K562 (cell line): ENCODE measurements around the gene ZSCAN12. TPM values are rescaled to one million over a fixed set of nuclear protein-coding genes. Genes with fewer than 3 reads are reported as not detected.
A peak's percentile ranks its signal among the peaks of the same experiment; 100 is the strongest.

Experiments used
- ATAC-seq: fragments of 200-7000 bp; cut with Tn5 transposase; 3 replicates; pipeline ENCODE4 v1.9.1; 2020; ENCODE audit warnings: moderate library complexity
- BruUV-seq: library from RNA; stranded (reverse); fragments of 400-500 nt; replicated peaks from 2 replicates; lab custom pipeline; 2021; lab: Mats Ljungman, UMichigan
- CTCF ChIA-PET: fragments of 300-600 bp; formaldehyde crosslinking; extraction: SDS; loops from one replicate; lab custom pipeline; 2021; ENCODE audit warnings: low intra/inter-chr PET ratio; lab: Yijun Ruan, JAX
- POLR2A ChIA-PET: fragments of 300-600, 350-650 bp; sonication (Branson Sonifier 250); formaldehyde crosslinking; extraction: SDS; loops from one replicate; lab custom pipeline; 2021; ENCODE audit warnings: antibody characterized with exemption, inconsistent platforms; lab: Yijun Ruan, JAX
- DNase-seq, 4 experiments: peaks; one replicate each; pipeline versions ENCODE4 v3.0.0 to v3.0.0-alpha.2; 2011 to 2018; ENCODE audit warnings: low spot score in 3 of 4, mixed read lengths in 3 of 4; ENCODE audit errors: extremely low read depth in 1 of 4
- FAIRE-seq: peaks from 2 replicates; lab custom pipeline; 2011; peaks lifted over from hg19 to GRCh38; lab: Jason Lieb, UNC
- H2AFZ ChIP-seq: 2 replicates; pipeline ENCODE4 v1.6.0; 2011; ENCODE audit warnings: low read depth, low read length, control low read depth, inconsistent platforms
- H3K27ac ChIP-seq: fragments of 200-600 bp; 3 replicates; pipeline ENCODE4 v1.8.0; 2011; ENCODE audit warnings: low read depth, mild to moderate bottlenecking, control low read depth, inconsistent platforms, low read length, moderate library complexity, mixed read lengths; ENCODE audit errors: extremely low read depth
- H3K27me3 ChIP-seq, 2 experiments: fragments of 300-600 bp in 1 of 2; 2 replicates in 1 of 2; 3 replicates in 1 of 2; pipeline versions ENCODE4 v1.6.0 to v1.8.0; 2011; ENCODE audit warnings: inconsistent platforms in 2 of 2, low read length in 2 of 2, mild to moderate bottlenecking in 1 of 2, mixed read lengths in 1 of 2, moderate library complexity in 1 of 2; ENCODE audit not compliant: control insufficient read depth in 2 of 2, insufficient read depth in 2 of 2
- H3K36me3 ChIP-seq: fragments of 300-600 bp; 3 replicates; pipeline ENCODE4 v1.8.0; 2011; ENCODE audit warnings: mild to moderate bottlenecking, low read length, inconsistent platforms; ENCODE audit not compliant: control insufficient read depth, insufficient read depth
- H3K4me1 ChIP-seq, 2 experiments: fragments of 200-600 bp in 1 of 2; replicated peaks in 1 of 2; 2 replicates in 1 of 2; 3 replicates in 1 of 2; pipeline versions ENCODE4 v1.5.1 to v1.8.0; 2011; ENCODE audit warnings: inconsistent platforms in 2 of 2, low read length in 2 of 2, mild to moderate bottlenecking in 1 of 2, mixed read lengths in 1 of 2, moderate library complexity in 1 of 2; ENCODE audit not compliant: control insufficient read depth in 2 of 2, insufficient read depth in 2 of 2
- H3K4me2 ChIP-seq: 2 replicates; pipeline ENCODE4 v1.6.1; 2011; ENCODE audit warnings: low read length, control low read depth, inconsistent platforms, mixed read lengths; ENCODE audit not compliant: insufficient read depth
- H3K4me3 ChIP-seq: fragments of 200-600 bp; sonication (generic), shearing (Covaris generic); 2 replicates; pipeline ENCODE4 v1.5.1; 2016; ENCODE audit warnings: control low read depth, inconsistent platforms
- H3K79me2 ChIP-seq: fragments of 200-600 bp; 3 replicates; pipeline ENCODE4 v1.8.0; 2011; ENCODE audit warnings: low read length, inconsistent platforms; ENCODE audit not compliant: control insufficient read depth, insufficient read depth
- H3K9ac ChIP-seq, 2 experiments: 2 replicates each; pipeline versions ENCODE4 v1.6.0 to v1.6.1; 2011; ENCODE audit warnings: low read depth in 2 of 2, low read length in 2 of 2, control low read depth in 1 of 2, inconsistent platforms in 1 of 2, mild to moderate bottlenecking in 1 of 2, mixed read lengths in 1 of 2; ENCODE audit not compliant: insufficient read depth in 1 of 2
- H3K9me1 ChIP-seq: one replicate; pipeline ENCODE4 v1.6.0; 2011; ENCODE audit warnings: inconsistent platforms, mild to moderate bottlenecking, low read length, moderate library complexity; ENCODE audit not compliant: control insufficient read depth, insufficient read depth
- H3K9me3 ChIP-seq: replicated peaks from 2 replicates; pipeline ENCODE4 v1.5.1; 2011; ENCODE audit warnings: low read depth, low read length, inconsistent platforms; ENCODE audit not compliant: control insufficient read depth, insufficient read depth
- H4K20me1 ChIP-seq: replicated peaks from 2 replicates; pipeline ENCODE4 v1.6.1; 2011; ENCODE audit warnings: low read length, inconsistent platforms, mixed read lengths; ENCODE audit not compliant: control insufficient read depth, insufficient read depth
- ARHGAP35 ChIP-seq: fragments of 450-650 bp; IDR thresholded peaks from 2 replicates; pipeline ENCODE4 v1.6.1; 2018; ENCODE audit not compliant: partially characterized antibody
- CBX3 ChIP-seq, 2 experiments: IDR thresholded peaks; 1 replicate in 1 of 2; 2 replicates in 1 of 2; pipeline ENCODE4 v1.6.1; 2012; ENCODE audit warnings: inconsistent platforms in 2 of 2, low read length in 2 of 2, borderline replicate concordance in 1 of 2, control low read depth in 1 of 2
- CBX8 ChIP-seq: fragments of 200-600 bp; sonication (generic); IDR thresholded peaks from 2 replicates; pipeline ENCODE4 v1.6.1; 2012; ENCODE audit warnings: borderline replicate concordance, mixed run types, low read depth, mild to moderate bottlenecking, moderate library complexity, mixed read lengths, low read length, control low read depth, inconsistent platforms; ENCODE audit not compliant: poor library complexity, severe bottlenecking; ENCODE audit errors: extremely low read depth
- CEBPB ChIP-seq: fragments of 450-650 bp; IDR thresholded peaks from 2 replicates; pipeline ENCODE4 v1.6.1; 2016; ENCODE audit warnings: missing genetic modification characterization, missing compliant biosample characterization
- CEBPG ChIP-seq, 3 experiments: fragments of 200-800 bp in 1 of 3; sonication (Bioruptor generic) in 1 of 3; sonication (generic) in 1 of 3; formaldehyde crosslinking in 1 of 3; IDR thresholded peaks in 2 of 3; conservative IDR thresholded peaks in 1 of 3; 2 replicates each; pipeline versions ENCODE4 v1.6.1 to v1.8.0; 2016 to 2022; ENCODE audit warnings: missing compliant biosample characterization in 2 of 3, missing genetic modification characterization in 2 of 3, mild to moderate bottlenecking in 1 of 3, missing genetic modification reagents in 1 of 3
- CSDE1 ChIP-seq, 2 experiments: fragments of 450-650 bp; IDR thresholded peaks; 2 replicates each; pipeline ENCODE4 v1.6.1; 2016; ENCODE audit warnings: mild to moderate bottlenecking in 1 of 2
- ELK3 ChIP-seq: fragments of 450-650 bp; formaldehyde crosslinking; IDR thresholded peaks from 2 replicates; pipeline ENCODE4 v1.4.0; 2020; ENCODE audit warnings: mild to moderate bottlenecking
- GTF2A2 ChIP-seq: IDR thresholded peaks from 2 replicates; pipeline ENCODE4 v1.6.1; 2016; ENCODE audit warnings: mild to moderate bottlenecking, missing genetic modification characterization, missing compliant biosample characterization
- GTF2F1 ChIP-seq: IDR thresholded peaks from 2 replicates; pipeline ENCODE4 v1.6.1; 2011; ENCODE audit warnings: low read depth, low read length, improper control_type of control experiment
- MYC ChIP-seq, 2 experiments: fragments of 250-450 bp in 1 of 2; sonication (Bioruptor Pico) in 1 of 2; IDR thresholded peaks; 2 replicates each; pipeline versions ENCODE4 v1.5.1 to v1.6.1; 2012 to 2021; ENCODE audit warnings: low read depth in 2 of 2, borderline replicate concordance in 1 of 2, improper control_type of control experiment in 1 of 2, low read length in 1 of 2, mild to moderate bottlenecking in 1 of 2, moderate library complexity in 1 of 2
- NEUROD1 ChIP-seq: fragments of 150-350 bp; IDR thresholded peaks from 2 replicates; pipeline ENCODE4 v1.6.1; 2014; ENCODE audit warnings: borderline replicate concordance, low read length, low read depth; ENCODE audit not compliant: partially characterized antibody
- TRIM24 ChIP-seq, 2 experiments: fragments of 450-650 bp; IDR thresholded peaks; 2 replicates each; pipeline ENCODE4 v1.6.1; 2016
- TRIM28 ChIP-seq: fragments of 450-650 bp; IDR thresholded peaks from 2 replicates; pipeline ENCODE4 v1.6.1; 2017
- WGBS: fragments of 100-300 bp; shearing (Covaris generic); methylation state at CpG from one replicate; pipeline ENCODE4 v1.1.6; 2016; ENCODE audit warnings: low coverage, mixed read lengths; ENCODE audit not compliant: insufficient coverage; ENCODE audit errors: missing lambda C conversion rate; 5-methylcytosine and 5-hydroxymethylcytosine counted together
- in situ Hi-C: fragments of 300-500 bp; cut with MboI; formaldehyde crosslinking; loops from 4 replicates; pipeline ENCODE4 v1.15.0; 2018; ENCODE audit warnings: inconsistent platforms, mixed read lengths
- intact Hi-C: fragments of 100-400 bp; cut with micrococcal nuclease; formaldehyde crosslinking; loops from 2 replicates; pipeline ENCODE4 v1.14.2; 2022
- polyA plus RNA-seq, 8 experiments: library from polyadenylated mRNA; depleted of rRNA in 4 of 8; stranded (reverse) in 5 of 8; unstranded in 3 of 8; fragments of >200 nt; fragmentation: Nextera tagmentation in 2 of 8; fragmentation: Illumina TruSeq in 1 of 8; extraction: Ambion mirVana in 2 of 8; extraction: Trizol in 1 of 8; gene quantifications; 2 replicates each; pipeline versions ENCODE4 v1.2.1 to v1.2.3, GENCODE V29; 2011 to 2014; ENCODE audit warnings: inconsistent platforms in 1 of 8, missing spikeins in 1 of 8
- total RNA-seq, 7 experiments: library from RNA; depleted of rRNA in 6 of 7; stranded (reverse); fragments of >200 nt in 6 of 7; fragmentation: Illumina TruSeq in 2 of 7; extraction: Trizol in 2 of 7; gene quantifications; 2 replicates each; pipeline versions ENCODE4 v1.2.1 to v1.2.3, GENCODE V29; 2011 to 2021; ENCODE audit warnings: low replicate concordance in 1 of 7
- TF ChIP-seq, protein P1 (sequence below): sonication (generic); formaldehyde crosslinking; IDR thresholded peaks from 2 replicates; pipeline ENCODE4 v1.8.0; 2023; ENCODE audit warnings: mild to moderate bottlenecking, missing genetic modification reagents

ZSCAN12 gene
- total and polyA plus RNA-seq, 9 of the 15 experiments (the other 6 are each of a cell fraction or from before 2014, with no cell fraction given): 2.5 to 19.6 (median 12.5) TPM

DNA sequence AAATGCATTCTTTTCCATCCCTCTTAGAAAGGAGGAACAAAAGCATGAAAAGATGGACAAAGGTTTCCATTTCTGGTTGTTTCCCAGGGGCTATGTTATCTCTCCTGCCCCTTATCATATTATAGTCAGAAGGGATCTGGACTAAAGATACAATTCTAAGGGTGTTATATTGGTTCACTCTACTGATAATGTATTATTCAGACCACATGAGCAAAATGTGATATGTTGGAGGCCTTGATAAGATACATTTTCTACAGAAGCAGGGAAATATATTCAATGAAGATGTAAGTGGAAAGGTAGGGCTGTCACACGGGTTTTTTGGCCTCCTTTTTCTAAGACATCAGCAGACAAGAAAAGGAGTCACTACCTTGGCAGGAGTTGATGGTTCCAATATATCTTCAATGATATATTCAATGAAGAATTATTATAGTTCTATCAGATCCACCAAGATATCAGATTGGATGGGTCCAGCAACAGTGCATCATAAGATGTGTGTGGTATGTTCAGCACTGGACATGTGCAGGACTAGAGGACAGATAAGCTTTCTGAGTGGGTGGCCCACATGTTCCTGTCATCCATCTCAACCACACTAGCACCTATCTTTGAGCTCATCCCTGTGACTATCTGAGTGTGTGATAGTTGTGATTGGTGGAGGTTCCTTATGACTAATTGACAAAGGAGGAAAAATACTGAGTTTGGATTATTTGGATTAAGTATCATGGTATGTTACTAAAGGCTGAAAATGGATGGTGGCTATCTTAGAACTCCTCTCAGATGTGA, 55.5 kb downstream of the ZSCAN12 start (continued):
- TF ChIP-seq NEUROD1: no peak
- TF ChIP-seq CEBPG (CRISPR knock-in tag; IDR thresholded peaks at IDR 0.05): no peak
- TF ChIP-seq CEBPG (tag; conservative IDR thresholded peaks at IDR 0.05 in 1 of 2, IDR thresholded peaks at IDR 0.05 in 1 of 2): no peak
- TF ChIP-seq CBX8: no peak
- TF ChIP-seq MYC (IDR thresholded peaks at IDR 0.05; ENCODE audit: low read depth, low read length): peak; percentile 79
- TF ChIP-seq MYC (CRISPR knock-in tag; IDR thresholded peaks at IDR 0.05; ENCODE audit: borderline replicate concordance, low read depth): no peak
- no peak for TF ChIP-seq CEBPB (tag)
- no peak for TF ChIP-seq CSDE1 (IDR thresholded peaks at IDR 0.05)

DNA sequence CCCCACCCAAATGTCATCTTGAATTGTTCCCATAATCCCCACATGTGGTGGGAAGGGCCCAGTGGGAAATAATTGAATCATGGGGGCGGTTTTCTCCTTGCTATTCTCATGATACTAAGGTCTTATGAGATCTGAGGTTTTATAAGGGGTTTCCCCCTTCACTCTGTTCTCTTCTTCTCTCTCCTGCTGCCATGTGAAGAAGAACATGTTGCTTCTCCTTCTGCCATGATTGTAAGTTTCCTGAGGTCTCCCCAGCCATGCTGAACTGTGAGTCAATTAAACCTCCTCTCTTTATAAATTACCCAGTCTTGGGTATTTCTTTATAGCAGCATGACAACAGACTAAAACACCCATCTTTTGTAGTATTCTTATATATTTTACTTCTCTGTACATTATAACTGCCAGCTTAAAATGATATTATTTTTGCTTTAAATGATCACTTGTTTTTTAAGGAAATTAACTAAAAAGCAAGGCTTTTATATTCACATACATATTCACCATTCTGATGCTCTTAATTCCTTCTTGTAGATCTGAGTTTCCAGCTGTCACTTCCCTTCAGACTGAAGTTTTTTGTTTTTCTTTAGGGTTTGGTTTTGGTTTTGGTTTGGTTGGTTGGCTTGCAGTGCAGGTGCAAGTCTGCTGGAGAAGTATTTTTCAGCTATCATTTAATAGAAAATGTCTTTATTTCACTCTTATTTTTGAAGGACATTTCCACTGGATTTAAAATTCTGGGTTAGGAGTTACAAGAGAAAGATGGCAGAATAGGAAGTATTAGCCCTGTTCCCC, 59.0 kb downstream of the ZSCAN12 start:
- Histone ChIP-seq H3K4me2 (no peak overlapping the region), H3K9me1 (no peaks in the 10 kb centered on the region), H3K4me3 (no peak overlapping the region), H3K4me1 (peaks cover 21 to 43% of the 10 kb centered on the region in 2 experiments), H3K79me2 (peaks cover 31% of the 10 kb centered on the region), H3K27me3 (no peaks in the 10 kb centered on the region), H3K9ac (no peak overlapping the region), H2AFZ (no peak overlapping the region), H3K36me3 (no peaks in the 10 kb centered on the region), H3K27ac (no peak overlapping the region), H4K20me1 (no peaks in the 10 kb centered on the region), H3K9me3 (peaks cover 6% of the 10 kb centered on the region; the same call in 1 of the 2 replicates)
- no peak for DNase-seq
- no TSS peak for BruUV-seq
- CTCF ChIA-PET: no interaction called here
- FAIRE-seq: no peak
- POLR2A ChIA-PET: interaction anchor here (0.7 to 1.6 kb wide), 5 partner anchors 12 to 824 kb away, joined by 3 to 4 read pairs (median 3); no protein-coding TSS in a partner anchor
- 31% methylated on average over 1 of the region's 1 CpG for WGBS
- peak in 1 of 2 experiments; percentile 66; a peak in 1 of 3 replicates for TF ChIP-seq CBX3 (IDR thresholded peaks at IDR 0.05; ENCODE audit: borderline replicate concordance in 1 of 2, low read length in 2 of 2)
- peak; percentile 26 to 27; a peak in 1 of 4 replicates for TF ChIP-seq TRIM24 (IDR thresholded peaks at IDR 0.05)
- TF ChIP-seq ELK3: no peak
- TF ChIP-seq GTF2A2 (tag): no peak
- 0 out of 2 replicates have a peak, but pooled peaks have one; percentile 19 for TF ChIP-seq GTF2F1
- 0 out of 2 replicates have a peak, but pooled peaks have one; percentile 50 for TF ChIP-seq TRIM28
- TF ChIP-seq, protein P1, sequence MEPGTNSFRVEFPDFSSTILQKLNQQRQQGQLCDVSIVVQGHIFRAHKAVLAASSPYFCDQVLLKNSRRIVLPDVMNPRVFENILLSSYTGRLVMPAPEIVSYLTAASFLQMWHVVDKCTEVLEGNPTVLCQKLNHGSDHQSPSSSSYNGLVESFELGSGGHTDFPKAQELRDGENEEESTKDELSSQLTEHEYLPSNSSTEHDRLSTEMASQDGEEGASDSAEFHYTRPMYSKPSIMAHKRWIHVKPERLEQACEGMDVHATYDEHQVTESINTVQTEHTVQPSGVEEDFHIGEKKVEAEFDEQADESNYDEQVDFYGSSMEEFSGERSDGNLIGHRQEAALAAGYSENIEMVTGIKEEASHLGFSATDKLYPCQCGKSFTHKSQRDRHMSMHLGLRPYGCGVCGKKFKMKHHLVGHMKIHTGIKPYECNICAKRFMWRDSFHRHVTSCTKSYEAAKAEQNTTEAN (CRISPR knock-in tag): no peak
- no peak for TF ChIP-seq ARHGAP35
- no peak for ATAC-seq
- intact Hi-C loops (no loop called here), in situ Hi-C loops (no loop called here)
